Suprapubic skin (tissue), 4 donors: ENCODE measurements around the gene POLR1C. TPM values are rescaled to one million over a fixed set of nuclear protein-coding genes. Genes with fewer than 3 reads are reported as not detected.

Source experiments
- DNase-seq, 2 donors: peaks; one replicate each; pipeline ENCODE4 v3.0.0-alpha.2; 2019; ENCODE audit warnings: low spot score in 2 of 2
- H3K27ac ChIP-seq: fragments of 200-600 bp; sonication (generic); one replicate; pipeline ENCODE4 v1.5.1; 2019
- H3K27me3 ChIP-seq: fragments of 200-600 bp; sonication (generic); one replicate; pipeline ENCODE4 v1.5.1; 2019
- H3K36me3 ChIP-seq: fragments of 200-600 bp; sonication (generic); one replicate; pipeline ENCODE4 v1.5.1; 2019
- H3K4me1 ChIP-seq: fragments of 200-600 bp; sonication (generic); one replicate; pipeline ENCODE4 v1.5.1; 2019
- H3K4me3 ChIP-seq: fragments of 200-600 bp; sonication (generic); one replicate; pipeline ENCODE4 v1.5.1; 2019; ENCODE audit warnings: mild to moderate bottlenecking
- H3K9me3 ChIP-seq: fragments of 200-600 bp; sonication (generic); one replicate; pipeline ENCODE4 v1.5.1; 2019
- CTCF ChIP-seq, 2 donors: fragments of 200-600 bp in 1 of 2; fragments of 450-650 bp in 1 of 2; sonication (generic) in 1 of 2; IDR thresholded peaks; one replicate each; pipeline ENCODE4 v1.5.1; 2016 to 2019; ENCODE audit warnings: antibody characterized with exemption in 2 of 2, mild to moderate bottlenecking in 1 of 2, moderate library complexity in 1 of 2
- EP300 ChIP-seq: sonication (generic); formaldehyde crosslinking; IDR thresholded peaks from one replicate; pipeline ENCODE4 v1.6.1; 2017; ENCODE audit warnings: antibody characterized with exemption
- POLR2A ChIP-seq, 2 donors: fragments of 450-650 bp; IDR thresholded peaks; one replicate each; pipeline ENCODE4 v1.6.1; 2017; ENCODE audit warnings: antibody characterized with exemption in 2 of 2, mild to moderate bottlenecking in 2 of 2, moderate library complexity in 2 of 2
- POLR2AphosphoS5 ChIP-seq, 3 donors: sonication (generic); formaldehyde crosslinking; IDR thresholded peaks; one replicate each; pipeline ENCODE4 v1.6.1; 2017; ENCODE audit warnings: antibody characterized with exemption in 3 of 3
- WGBS: methylation state at CpG from one replicate; pipeline ENCODE4 v1.1.5; 2018; 5-methylcytosine and 5-hydroxymethylcytosine counted together
- total RNA-seq, 4 donors: library from RNA; depleted of rRNA; stranded (reverse); fragments of >200 nt; gene quantifications; one replicate each; pipeline ENCODE4 v1.1.0, GENCODE V29; 2016

POLR1C gene
- total RNA-seq, 4 donors from 2014 or later: 31.1 to 44.7 (median 35.6) TPM

DNA sequence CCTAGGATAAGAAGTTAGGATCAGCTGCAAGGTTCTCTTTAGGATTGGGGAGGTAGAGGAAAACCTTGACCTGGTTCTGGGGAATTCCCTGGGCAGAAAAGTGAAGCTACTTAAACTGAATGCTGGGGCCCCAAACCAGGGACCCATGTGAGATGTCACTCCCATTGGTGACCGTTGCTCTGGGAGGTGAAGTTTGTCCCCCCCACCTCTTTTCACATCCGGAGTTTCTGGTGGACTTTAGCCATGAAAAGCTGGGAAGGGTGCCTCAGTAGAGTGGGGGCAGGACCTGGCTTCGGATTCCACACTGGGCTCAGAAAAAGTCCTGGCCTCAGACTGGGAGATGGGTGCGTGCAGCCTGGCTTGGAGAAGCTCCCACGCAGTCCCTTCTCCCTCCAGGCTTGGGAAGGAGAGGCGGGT, 26.4 kb upstream of the POLR1C start:
- Histone ChIP-seq H3K27ac (no peak overlapping the region), H3K27me3 (no peaks in the 10 kb centered on the region), H3K36me3 (no peaks in the 10 kb centered on the region), H3K9me3 (no peaks in the 10 kb centered on the region), H3K4me1 (peaks cover 61% of the 10 kb centered on the region), H3K4me3 (no peak overlapping the region)
- 51% methylated on average over 6 of the region's 6 CpGs for WGBS
- DNase-seq: no peak
- no peak for TF ChIP-seq POLR2AphosphoS5 (IDR thresholded peaks at IDR 0.05)
- TF ChIP-seq POLR2A (IDR thresholded peaks at IDR 0.05): no peak

GRCh38 chr6:43491750-43492661, 24.9 kb upstream of the POLR1C start:
- no peaks in the 10 kb centered on the region for H3K36me3 ChIP-seq
- no peak overlapping the region for H3K27ac ChIP-seq
- 19% methylated on average over 8 of the region's 10 CpGs for WGBS
- DNase-seq: peak in 1 of 2 donors; percentile 88
- H3K4me1 ChIP-seq: peaks cover 75% of the 10 kb centered on the region
- no peaks in the 10 kb centered on the region for H3K9me3 ChIP-seq
- TF ChIP-seq POLR2A (IDR thresholded peaks at IDR 0.05): no peak
- no peaks in the 10 kb centered on the region for H3K27me3 ChIP-seq
- H3K4me3 ChIP-seq: no peak overlapping the region

GRCh38 chr6:43492673-43493072, 24.2 kb upstream of the POLR1C start:
- TF ChIP-seq POLR2AphosphoS5 (IDR thresholded peaks at IDR 0.05): no peak
- no peak for TF ChIP-seq POLR2A (IDR thresholded peaks at IDR 0.05)
- TF ChIP-seq EP300: no peak
- no peak for TF ChIP-seq CTCF (IDR thresholded peaks at IDR 0.05)
- Histone ChIP-seq H3K4me1 (peaks cover 82% of the 10 kb centered on the region), H3K4me3 (no peak overlapping the region), H3K36me3 (no peaks in the 10 kb centered on the region), H3K27me3 (no peaks in the 10 kb centered on the region), H3K9me3 (no peaks in the 10 kb centered on the region), H3K27ac (no peak overlapping the region)
- DNase-seq: no peak
- 47% methylated on average over 3 of the region's 3 CpGs for WGBS

- Histone ChIP-seq H3K4me1 (peaks cover 82% of the 10 kb centered on the region), H3K36me3 (no peaks in the 10 kb centered on the region), H3K27ac (peak overlapping the region; percentile 34), H3K4me3 (no peak overlapping the region), H3K9me3 (no peaks in the 10 kb centered on the region), H3K27me3 (no peaks in the 10 kb centered on the region)
- TF ChIP-seq EP300: no peak
- no peak for TF ChIP-seq POLR2A (IDR thresholded peaks at IDR 0.05)
- no peak for TF ChIP-seq POLR2AphosphoS5 (IDR thresholded peaks at IDR 0.05)
- TF ChIP-seq CTCF (IDR thresholded peaks at IDR 0.05): no peak
- DNase-seq: no peak
- 53% methylated on average over 2 of the region's 2 CpGs for WGBS
Observed at GRCh38 chr6:43493230-43493629, 23.7 kb upstream of the POLR1C start.

GRCh38 chr6:43493833-43494232, 23.1 kb upstream of the POLR1C start:
- H3K27me3 ChIP-seq: no peaks in the 10 kb centered on the region
- 77% methylated on average over 7 of the region's 7 CpGs for WGBS
- H3K4me1 ChIP-seq: peaks cover 77% of the 10 kb centered on the region
- DNase-seq: no peak
- peaks cover 5% of the 10 kb centered on the region for H3K36me3 ChIP-seq
- peak overlapping the region; percentile 43 for H3K27ac ChIP-seq
- no peaks in the 10 kb centered on the region for H3K9me3 ChIP-seq
- TF ChIP-seq POLR2AphosphoS5 (IDR thresholded peaks at IDR 0.05) (no peak), EP300 (no peak), POLR2A (IDR thresholded peaks at IDR 0.05) (no peak), CTCF (IDR thresholded peaks at IDR 0.05) (no peak)
- H3K4me3 ChIP-seq: no peak overlapping the region

- H3K36me3 ChIP-seq: peaks cover 10% of the 10 kb centered on the region
- H3K27me3 ChIP-seq: no peaks in the 10 kb centered on the region
- no peak for DNase-seq
- TF ChIP-seq EP300: no peak
- TF ChIP-seq POLR2A (IDR thresholded peaks at IDR 0.05): no peak
- no peak for TF ChIP-seq CTCF (IDR thresholded peaks at IDR 0.05)
- no peak for TF ChIP-seq POLR2AphosphoS5 (IDR thresholded peaks at IDR 0.05)
- whole genome bisulfite sequencing: 91% methylated on average over 6 of the region's 6 CpGs
- peak overlapping the region; percentile 43 for H3K27ac ChIP-seq
- H3K4me1 ChIP-seq: peaks cover 72% of the 10 kb centered on the region
- H3K4me3 ChIP-seq: no peak overlapping the region
- H3K9me3 ChIP-seq: no peaks in the 10 kb centered on the region
Observed at GRCh38 chr6:43494321-43494720, 22.6 kb upstream of the POLR1C start.
